ENCODE data around the gene MAMLD1.

Gene MAMLD1

GRCh38 chrX:150416469-150416868 is 53.4 kb downstream of the MAMLD1 start:
- Histone ChIP-seq H3K36me3 (ENCODE audit: control insufficient read depth in 1 of 2, insufficient read depth in 2 of 2, low read length in 2 of 2) (no peaks in the 10 kb centered on the region), H3K9me3 (ENCODE audit: control insufficient read depth in 1 of 2, low read length in 2 of 2) (no peaks in the 10 kb centered on the region), H3K27ac (ENCODE audit: low read depth, low read length) (no peak overlapping the region), H3K9ac (ENCODE audit: low read depth in 1 of 2, low read length in 2 of 2) (no peak overlapping the region), H3K27me3 (ENCODE audit: control insufficient read depth in 1 of 2, insufficient read depth in 2 of 2, low read length in 2 of 2) (no peaks in the 10 kb centered on the region), H3K4me3 (ENCODE audit: low read depth in 1 of 2, low read length in 2 of 2) (no peak overlapping the region), H3K4me1 (ENCODE audit: control insufficient read depth in 1 of 2, insufficient read depth in 2 of 2, low read length in 2 of 2) (no peaks in the 10 kb centered on the region)

GRCh38 chrX:150421816-150422215 is 58.7 kb downstream of the MAMLD1 start:
- no peak overlapping the region for H3K9ac ChIP-seq (ENCODE audit: low read depth in 1 of 2, low read length in 2 of 2)
- H3K27me3 ChIP-seq (ENCODE audit: control insufficient read depth in 1 of 2, insufficient read depth in 2 of 2, low read length in 2 of 2) = no peaks in the 10 kb centered on the region
- H3K9me3 ChIP-seq (ENCODE audit: control insufficient read depth in 1 of 2, low read length in 2 of 2) = no peaks in the 10 kb centered on the region
- no peaks in the 10 kb centered on the region for H3K36me3 ChIP-seq (ENCODE audit: control insufficient read depth in 1 of 2, insufficient read depth in 2 of 2, low read length in 2 of 2)
- H3K4me1 ChIP-seq (ENCODE audit: control insufficient read depth in 1 of 2, insufficient read depth in 2 of 2, low read length in 2 of 2) = no peaks in the 10 kb centered on the region
- H3K27ac ChIP-seq (ENCODE audit: low read depth, low read length) = no peak overlapping the region
- no peak overlapping the region for H3K4me3 ChIP-seq (ENCODE audit: low read depth in 1 of 2, low read length in 2 of 2)

- H3K27ac ChIP-seq (ENCODE audit: low read depth, low read length) = no peak overlapping the region
- H3K9ac ChIP-seq (ENCODE audit: low read depth in 1 of 2, low read length in 2 of 2) = no peak overlapping the region
- H3K9me3 ChIP-seq (ENCODE audit: control insufficient read depth in 1 of 2, low read length in 2 of 2) = no peaks in the 10 kb centered on the region
- H3K4me3 ChIP-seq (ENCODE audit: low read depth in 1 of 2, low read length in 2 of 2) = no peak overlapping the region
- H3K36me3 ChIP-seq (ENCODE audit: control insufficient read depth in 1 of 2, insufficient read depth in 2 of 2, low read length in 2 of 2) = no peaks in the 10 kb centered on the region
- H3K4me1 ChIP-seq (ENCODE audit: control insufficient read depth in 1 of 2, insufficient read depth in 2 of 2, low read length in 2 of 2) = no peaks in the 10 kb centered on the region
- no peaks in the 10 kb centered on the region for H3K27me3 ChIP-seq (ENCODE audit: control insufficient read depth in 1 of 2, insufficient read depth in 2 of 2, low read length in 2 of 2)
Measured at GRCh38 chrX:150429594-150429993, 66.5 kb downstream of the MAMLD1 start.

GRCh38 chrX:150436195-150436594 is 73.1 kb downstream of the MAMLD1 start:
- Histone ChIP-seq H3K4me1 (ENCODE audit: control insufficient read depth in 1 of 2, insufficient read depth in 2 of 2, low read length in 2 of 2) (no peaks in the 10 kb centered on the region), H3K27ac (ENCODE audit: low read depth, low read length) (no peak overlapping the region), H3K27me3 (ENCODE audit: control insufficient read depth in 1 of 2, insufficient read depth in 2 of 2, low read length in 2 of 2) (no peaks in the 10 kb centered on the region), H3K9me3 (ENCODE audit: control insufficient read depth in 1 of 2, low read length in 2 of 2) (no peaks in the 10 kb centered on the region), H3K36me3 (ENCODE audit: control insufficient read depth in 1 of 2, insufficient read depth in 2 of 2, low read length in 2 of 2) (no peaks in the 10 kb centered on the region), H3K4me3 (ENCODE audit: low read depth in 1 of 2, low read length in 2 of 2) (no peak overlapping the region), H3K9ac (ENCODE audit: low read depth in 1 of 2, low read length in 2 of 2) (no peak overlapping the region)

GRCh38 chrX:150438165-150438564 is 75.0 kb downstream of the MAMLD1 start:
- Histone ChIP-seq H3K27ac (ENCODE audit: low read depth, low read length) (no peak overlapping the region), H3K9me3 (ENCODE audit: control insufficient read depth in 1 of 2, low read length in 2 of 2) (no peaks in the 10 kb centered on the region), H3K36me3 (ENCODE audit: control insufficient read depth in 1 of 2, insufficient read depth in 2 of 2, low read length in 2 of 2) (no peaks in the 10 kb centered on the region), H3K27me3 (ENCODE audit: control insufficient read depth in 1 of 2, insufficient read depth in 2 of 2, low read length in 2 of 2) (no peaks in the 10 kb centered on the region), H3K9ac (ENCODE audit: low read depth in 1 of 2, low read length in 2 of 2) (no peak overlapping the region), H3K4me3 (ENCODE audit: low read depth in 1 of 2, low read length in 2 of 2) (no peak overlapping the region), H3K4me1 (ENCODE audit: control insufficient read depth in 1 of 2, insufficient read depth in 2 of 2, low read length in 2 of 2) (no peaks in the 10 kb centered on the region)

- Histone ChIP-seq H3K27me3 (ENCODE audit: control insufficient read depth in 1 of 2, insufficient read depth in 2 of 2, low read length in 2 of 2) (no peaks in the 10 kb centered on the region), H3K36me3 (ENCODE audit: control insufficient read depth in 1 of 2, insufficient read depth in 2 of 2, low read length in 2 of 2) (no peaks in the 10 kb centered on the region), H3K27ac (ENCODE audit: low read depth, low read length) (no peak overlapping the region), H3K9me3 (ENCODE audit: control insufficient read depth in 1 of 2, low read length in 2 of 2) (no peaks in the 10 kb centered on the region), H3K4me3 (ENCODE audit: low read depth in 1 of 2, low read length in 2 of 2) (no peak overlapping the region), H3K9ac (ENCODE audit: low read depth in 1 of 2, low read length in 2 of 2) (no peak overlapping the region), H3K4me1 (ENCODE audit: control insufficient read depth in 1 of 2, insufficient read depth in 2 of 2, low read length in 2 of 2) (no peaks in the 10 kb centered on the region)
Measured at GRCh38 chrX:150446151-150446550, 83.0 kb downstream of the MAMLD1 start.

GRCh38 chrX:150446995-150447394 is 83.9 kb downstream of the MAMLD1 start:
- Histone ChIP-seq H3K27ac (ENCODE audit: low read depth, low read length) (no peak overlapping the region), H3K4me1 (ENCODE audit: control insufficient read depth in 1 of 2, insufficient read depth in 2 of 2, low read length in 2 of 2) (no peaks in the 10 kb centered on the region), H3K27me3 (ENCODE audit: control insufficient read depth in 1 of 2, insufficient read depth in 2 of 2, low read length in 2 of 2) (no peaks in the 10 kb centered on the region), H3K4me3 (ENCODE audit: low read depth in 1 of 2, low read length in 2 of 2) (no peak overlapping the region), H3K36me3 (ENCODE audit: control insufficient read depth in 1 of 2, insufficient read depth in 2 of 2, low read length in 2 of 2) (no peaks in the 10 kb centered on the region), H3K9me3 (ENCODE audit: control insufficient read depth in 1 of 2, low read length in 2 of 2) (no peaks in the 10 kb centered on the region), H3K9ac (ENCODE audit: low read depth in 1 of 2, low read length in 2 of 2) (no peak overlapping the region)

GRCh38 chrX:150449313-150449712 is 86.2 kb downstream of the MAMLD1 start:
- Histone ChIP-seq H3K36me3 (ENCODE audit: control insufficient read depth in 1 of 2, insufficient read depth in 2 of 2, low read length in 2 of 2) (no peaks in the 10 kb centered on the region), H3K9ac (ENCODE audit: low read depth in 1 of 2, low read length in 2 of 2) (no peak overlapping the region), H3K4me3 (ENCODE audit: low read depth in 1 of 2, low read length in 2 of 2) (no peak overlapping the region)

GRCh38 chrX:150450519-150451177 is 87.5 kb downstream of the MAMLD1 start:
- H3K4me3 ChIP-seq (ENCODE audit: low read depth in 1 of 2, low read length in 2 of 2) = no peak overlapping the region
- no peaks in the 10 kb centered on the region for H3K9me3 ChIP-seq (ENCODE audit: control insufficient read depth in 1 of 2, low read length in 2 of 2)
- no peaks in the 10 kb centered on the region for H3K27me3 ChIP-seq (ENCODE audit: control insufficient read depth in 1 of 2, insufficient read depth in 2 of 2, low read length in 2 of 2)
- H3K4me1 ChIP-seq (ENCODE audit: control insufficient read depth in 1 of 2, insufficient read depth in 2 of 2, low read length in 2 of 2) = no peaks in the 10 kb centered on the region
- H3K9ac ChIP-seq (ENCODE audit: low read depth in 1 of 2, low read length in 2 of 2) = no peak overlapping the region
- H3K27ac ChIP-seq (ENCODE audit: low read depth, low read length) = no peak overlapping the region
- H3K36me3 ChIP-seq (ENCODE audit: control insufficient read depth in 1 of 2, insufficient read depth in 2 of 2, low read length in 2 of 2) = no peaks in the 10 kb centered on the region

More at GRCh38 chrX:150449313-150449712, 86.2 kb downstream of the MAMLD1 start:
- Histone ChIP-seq H3K27ac (ENCODE audit: low read depth, low read length) (no peak overlapping the region), H3K27me3 (ENCODE audit: control insufficient read depth in 1 of 2, insufficient read depth in 2 of 2, low read length in 2 of 2) (no peaks in the 10 kb centered on the region), H3K4me1 (ENCODE audit: control insufficient read depth in 1 of 2, insufficient read depth in 2 of 2, low read length in 2 of 2) (no peaks in the 10 kb centered on the region), H3K9me3 (ENCODE audit: control insufficient read depth in 1 of 2, low read length in 2 of 2) (no peaks in the 10 kb centered on the region)

GRCh38 chrX:150451953-150452352 is 88.8 kb downstream of the MAMLD1 start:
- no peak overlapping the region for H3K27ac ChIP-seq (ENCODE audit: low read depth, low read length)
- H3K9ac ChIP-seq (ENCODE audit: low read depth in 1 of 2, low read length in 2 of 2) = no peak overlapping the region
- no peaks in the 10 kb centered on the region for H3K9me3 ChIP-seq (ENCODE audit: control insufficient read depth in 1 of 2, low read length in 2 of 2)
- H3K4me3 ChIP-seq (ENCODE audit: low read depth in 1 of 2, low read length in 2 of 2) = no peak overlapping the region
- H3K36me3 ChIP-seq (ENCODE audit: control insufficient read depth in 1 of 2, insufficient read depth in 2 of 2, low read length in 2 of 2) = no peaks in the 10 kb centered on the region
- H3K27me3 ChIP-seq (ENCODE audit: control insufficient read depth in 1 of 2, insufficient read depth in 2 of 2, low read length in 2 of 2) = no peaks in the 10 kb centered on the region
- no peaks in the 10 kb centered on the region for H3K4me1 ChIP-seq (ENCODE audit: control insufficient read depth in 1 of 2, insufficient read depth in 2 of 2, low read length in 2 of 2)

GRCh38 chrX:150454083-150454482 is 91.0 kb downstream of the MAMLD1 start:
- H3K36me3 ChIP-seq (ENCODE audit: control insufficient read depth in 1 of 2, insufficient read depth in 2 of 2, low read length in 2 of 2) = no peaks in the 10 kb centered on the region
- no peaks in the 10 kb centered on the region for H3K9me3 ChIP-seq (ENCODE audit: control insufficient read depth in 1 of 2, low read length in 2 of 2)
- no peak overlapping the region for H3K27ac ChIP-seq (ENCODE audit: low read depth, low read length)
- no peak overlapping the region for H3K4me3 ChIP-seq (ENCODE audit: low read depth in 1 of 2, low read length in 2 of 2)
- no peaks in the 10 kb centered on the region for H3K27me3 ChIP-seq (ENCODE audit: control insufficient read depth in 1 of 2, insufficient read depth in 2 of 2, low read length in 2 of 2)
- no peaks in the 10 kb centered on the region for H3K4me1 ChIP-seq (ENCODE audit: control insufficient read depth in 1 of 2, insufficient read depth in 2 of 2, low read length in 2 of 2)
- H3K9ac ChIP-seq (ENCODE audit: low read depth in 1 of 2, low read length in 2 of 2) = no peak overlapping the region

Measured in duodenal mucosa (tissue), 2 donors.